Activated CD4-positive, alpha-beta memory T cell treated with anti-CD3 and anti-CD28 coated beads, Interleukin-2, amount 10 ng/mL, durations not matched to agents 7 days and 5 days (primary cell): ENCODE measurements around the gene ADK. TPM values are rescaled to one million over a fixed set of nuclear protein-coding genes. Genes with fewer than 3 reads are reported as not detected.

Experiments used
- CTCF ChIA-PET: fragments of 350-600 bp; sonication (Branson Sonifier 250); formaldehyde crosslinking; loops from one replicate; lab custom pipeline; 2021; ENCODE audit warnings: antibody characterized with exemption, inconsistent platforms; lab: Charles Lee
- POLR2A ChIA-PET: fragments of 350-600 bp; sonication (Branson Sonifier 250); formaldehyde crosslinking; loops from one replicate; lab custom pipeline; 2021; ENCODE audit warnings: antibody characterized with exemption; lab: Charles Lee
- DNase-seq: peaks from one replicate; pipeline ENCODE4 v3.0.0-alpha.2; 2020
- H3K27ac Mint-ChIP-seq: one replicate; pipeline ENCODE4 v1.8.0; 2021; ENCODE audit warnings: mild to moderate bottlenecking, mixed read lengths
- H3K27me3 Mint-ChIP-seq: one replicate; pipeline ENCODE4 v1.8.0; 2021; ENCODE audit warnings: mixed read lengths
- H3K36me3 Mint-ChIP-seq: one replicate; pipeline ENCODE4 v1.8.0; 2021; ENCODE audit warnings: low read depth, mixed read lengths
- H3K4me1 Mint-ChIP-seq: one replicate; pipeline ENCODE4 v1.8.0; 2021; ENCODE audit warnings: mixed read lengths
- H3K4me3 Mint-ChIP-seq: one replicate; pipeline ENCODE4 v1.8.0; 2021; ENCODE audit warnings: mild to moderate bottlenecking, mixed read lengths
- H3K9me3 Mint-ChIP-seq: one replicate; pipeline ENCODE4 v1.8.0; 2021; ENCODE audit warnings: mixed read lengths
- total RNA-seq, 2 experiments: library from RNA; stranded (reverse); gene quantifications; one replicate each; pipeline ENCODE4 v1.2.3, GENCODE V29; 2021

Gene ADK
- total RNA-seq, 2 experiments from 2014 or later: 29.3 to 31.8 TPM

DNA sequence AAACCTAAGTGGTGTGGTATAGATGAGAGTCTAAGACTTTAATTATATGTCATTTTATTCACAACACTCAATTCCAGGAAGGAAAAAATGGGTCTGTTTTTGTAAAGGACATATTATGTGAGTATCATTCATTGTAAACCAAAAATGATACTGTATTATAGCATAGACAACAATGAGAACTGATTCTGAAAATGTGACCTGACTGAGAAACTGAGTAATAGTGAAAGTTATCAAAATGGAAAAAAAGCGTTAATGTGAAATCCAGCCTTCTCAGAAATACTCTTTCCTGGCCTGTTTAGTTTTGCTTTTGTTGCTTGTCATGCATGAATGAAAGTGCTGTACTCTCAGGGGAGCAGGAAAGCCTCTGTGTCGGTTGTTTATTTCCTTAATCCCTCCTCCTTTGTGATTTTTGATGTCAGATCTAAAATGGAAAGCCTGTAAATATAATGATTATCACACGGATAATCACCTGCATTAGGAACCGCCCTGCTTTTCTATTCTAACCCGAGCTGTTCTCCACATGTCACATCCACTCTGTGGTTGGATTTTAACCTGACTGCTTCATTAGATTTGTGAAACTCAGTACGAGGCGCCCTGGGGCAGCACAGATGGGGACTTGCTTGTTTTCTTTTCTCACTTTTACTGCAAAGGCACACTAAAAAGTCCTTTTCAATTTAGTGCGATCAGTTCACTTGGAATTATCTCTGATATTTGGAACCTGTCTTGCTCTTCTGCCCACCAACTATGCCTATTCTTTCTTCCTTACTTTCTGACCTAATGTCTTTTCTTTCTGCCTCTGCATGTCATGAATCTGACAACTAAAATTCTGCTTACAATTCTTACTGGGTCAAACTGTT lies 434.4 kb downstream of the ADK start:
- Mint-ChIP-seq H3K4me3 (peak overlapping the region; percentile 70), H3K27me3 (no peaks in the 10 kb centered on the region), H3K9me3 (peaks cover 4% of the 10 kb centered on the region), H3K27ac (peak overlapping the region; percentile 96), H3K4me1 (peaks cover 58% of the 10 kb centered on the region), H3K36me3 (peaks cover 10% of the 10 kb centered on the region)
- CTCF ChIA-PET: interaction anchor here (1.3 kb wide), 1 partner anchor 650 kb away, joined by 5 read pairs; the partner anchor contains the start of gene COMTD1
- DNase-seq: peak; percentile 60
- POLR2A ChIA-PET: interaction anchor here (0.8 to 1.6 kb wide), 5 partner anchors 25 to 645 kb away, joined by 3 to 5 read pairs (median 4); partner anchors contain the start of gene VDAC2

DNA sequence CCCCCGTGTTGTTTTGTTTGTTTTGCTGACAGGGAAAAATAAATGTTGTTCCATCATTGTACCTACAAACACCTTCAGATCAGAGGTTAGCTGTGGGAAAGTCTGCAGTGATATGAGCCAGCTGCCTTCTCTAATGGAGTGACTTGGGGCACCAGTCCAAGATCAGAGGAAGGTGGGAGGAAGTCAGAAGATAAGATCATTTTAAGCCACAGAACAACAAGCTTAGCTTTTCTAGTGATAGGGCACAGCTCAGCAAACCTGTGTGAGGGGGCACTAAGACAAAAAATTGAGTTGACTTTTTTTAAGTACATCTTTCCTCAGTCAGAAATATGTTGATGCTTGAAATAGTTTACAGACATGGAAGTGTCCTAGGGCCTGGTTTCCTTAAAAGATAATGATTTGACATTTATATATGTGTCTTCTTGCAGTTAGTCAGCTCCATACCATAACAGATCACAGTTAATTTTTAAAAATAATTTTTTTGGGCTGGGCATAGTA lies 435.1 kb downstream of the ADK start:
- H3K27ac Mint-ChIP-seq: peak overlapping the region; percentile 96
- DNase-seq: peak; percentile 44
- H3K9me3 Mint-ChIP-seq: no peaks in the 10 kb centered on the region
- H3K36me3 Mint-ChIP-seq: peaks cover 5% of the 10 kb centered on the region
- H3K4me1 Mint-ChIP-seq: peaks cover 58% of the 10 kb centered on the region
- CTCF ChIA-PET: interaction anchor here (0.7 to 1.3 kb wide), 2 partner anchors 9 to 649 kb away, joined by 3 to 5 read pairs; partner anchors contain the start of gene COMTD1
- POLR2A ChIA-PET: interaction anchor here (0.8 to 1.6 kb wide), 8 partner anchors 26 to 645 kb away, joined by 3 to 5 read pairs (median 4); partner anchors contain the start of genes KAT6B and VDAC2
- no peaks in the 10 kb centered on the region for H3K27me3 Mint-ChIP-seq
- H3K4me3 Mint-ChIP-seq: peak overlapping the region; percentile 70

DNA sequence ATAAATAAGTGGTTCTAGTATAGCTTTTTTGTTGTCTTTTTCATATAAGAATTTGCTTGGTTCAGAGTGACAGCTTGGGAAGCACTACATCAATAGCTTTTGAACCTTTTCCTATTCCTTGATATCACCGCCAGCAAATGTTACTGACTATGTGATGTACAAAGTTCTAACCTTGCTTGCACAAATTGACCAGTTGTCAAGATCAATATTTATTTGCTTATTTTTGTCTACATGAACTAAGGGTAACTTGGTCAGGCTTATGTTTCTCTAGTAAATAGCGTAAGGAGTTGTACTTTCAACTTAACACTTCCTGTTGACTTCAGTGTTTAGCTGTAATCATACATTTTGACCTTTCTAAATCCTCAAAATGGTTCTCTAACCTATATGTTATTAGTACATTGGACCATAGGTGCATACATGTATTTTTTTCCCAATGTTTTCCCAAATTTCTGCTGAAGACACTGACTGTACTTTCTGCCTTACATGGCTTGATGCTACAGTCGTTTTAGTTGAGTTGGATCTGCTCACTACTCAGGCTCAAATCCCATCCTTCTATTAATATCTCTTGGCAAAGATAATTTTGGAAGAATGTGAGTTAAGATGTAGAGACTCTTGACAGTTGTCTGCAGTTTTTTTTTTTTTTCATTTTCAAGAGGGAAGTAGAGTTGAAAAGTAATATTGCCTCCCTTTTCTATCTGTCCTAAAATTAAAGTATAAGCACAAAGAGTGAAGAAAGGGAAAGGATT lies 436.3 kb downstream of the ADK start:
- H3K27ac Mint-ChIP-seq: peak overlapping the region; percentile 52

DNA sequence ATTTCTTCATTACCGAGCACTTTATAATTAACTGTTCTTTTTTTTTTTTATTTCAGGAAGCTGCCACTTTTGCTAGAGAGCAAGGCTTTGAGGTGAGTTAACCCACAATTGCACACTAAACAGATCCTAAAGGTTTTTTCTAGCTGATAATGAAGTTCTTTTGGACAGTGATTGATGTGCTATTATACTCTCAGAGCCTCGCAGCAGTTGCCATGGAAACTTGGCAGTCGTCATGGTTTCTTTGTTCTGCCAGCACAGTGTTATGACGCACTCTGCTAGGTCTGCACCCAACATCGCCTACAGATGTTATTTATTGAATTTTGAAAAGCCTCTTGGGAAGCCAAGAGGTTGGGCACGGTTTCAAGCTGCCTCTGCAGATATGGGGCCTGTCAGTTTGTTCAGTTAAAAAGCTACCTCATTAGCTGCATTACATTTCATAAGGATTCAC lies 438.2 kb downstream of the ADK start:
- Mint-ChIP-seq H3K4me3 (no peak overlapping the region), H3K27ac (peak overlapping the region; percentile 36), H3K9me3 (no peaks in the 10 kb centered on the region), H3K36me3 (peaks cover 2% of the 10 kb centered on the region), H3K4me1 (peaks cover 52% of the 10 kb centered on the region), H3K27me3 (no peaks in the 10 kb centered on the region)
- POLR2A ChIA-PET: interaction anchor here (0.6 to 0.7 kb wide), 2 partner anchors 238 to 522 kb away, joined by 3 read pairs; partner anchors contain the start of gene SAMD8
- DNase-seq: peak; percentile 81
- CTCF ChIA-PET: no interaction called here

More for the DNA sequence above, 436.3 kb downstream of the ADK start:
- Mint-ChIP-seq H3K9me3 (no peaks in the 10 kb centered on the region), H3K27me3 (no peaks in the 10 kb centered on the region), H3K36me3 (peaks cover 2% of the 10 kb centered on the region), H3K4me3 (no peak overlapping the region), H3K4me1 (peaks cover 58% of the 10 kb centered on the region)
- CTCF ChIA-PET: no interaction called here
- POLR2A ChIA-PET: interaction anchor here (0.9 to 1.6 kb wide), 6 partner anchors 97 to 623 kb away, joined by 3 to 5 read pairs (median 4); partner anchors contain the start of genes KAT6B and VDAC2
- DNase-seq: no peak

DNA sequence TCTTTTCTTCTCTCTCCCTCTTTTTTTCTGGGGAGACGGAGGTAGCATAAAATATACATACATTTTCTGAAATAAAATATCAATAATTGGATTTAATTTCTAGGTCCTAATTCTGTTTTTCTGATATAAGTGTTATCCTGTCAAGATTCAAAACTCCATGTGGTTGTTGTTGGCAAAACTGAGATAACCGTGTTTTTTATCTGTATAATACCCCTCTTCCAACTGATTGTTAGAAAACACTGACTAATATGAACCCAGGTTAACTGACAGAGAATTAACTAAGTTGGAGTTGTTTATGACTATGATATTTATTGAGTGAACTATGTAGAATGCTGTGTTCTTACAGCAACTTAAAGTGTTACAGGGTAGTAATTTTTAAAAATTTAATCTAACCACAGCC lies 438.8 kb downstream of the ADK start:
- Mint-ChIP-seq H3K4me3 (no peak overlapping the region), H3K4me1 (peaks cover 49% of the 10 kb centered on the region), H3K36me3 (peaks cover 2% of the 10 kb centered on the region), H3K27ac (no peak overlapping the region), H3K27me3 (no peaks in the 10 kb centered on the region), H3K9me3 (no peaks in the 10 kb centered on the region)
- POLR2A ChIA-PET: interaction anchor here (0.6 to 0.7 kb wide), 2 partner anchors 237 to 522 kb away, joined by 3 read pairs; partner anchors contain the start of gene SAMD8
- DNase-seq: no peak
- CTCF ChIA-PET: no interaction called here

DNA sequence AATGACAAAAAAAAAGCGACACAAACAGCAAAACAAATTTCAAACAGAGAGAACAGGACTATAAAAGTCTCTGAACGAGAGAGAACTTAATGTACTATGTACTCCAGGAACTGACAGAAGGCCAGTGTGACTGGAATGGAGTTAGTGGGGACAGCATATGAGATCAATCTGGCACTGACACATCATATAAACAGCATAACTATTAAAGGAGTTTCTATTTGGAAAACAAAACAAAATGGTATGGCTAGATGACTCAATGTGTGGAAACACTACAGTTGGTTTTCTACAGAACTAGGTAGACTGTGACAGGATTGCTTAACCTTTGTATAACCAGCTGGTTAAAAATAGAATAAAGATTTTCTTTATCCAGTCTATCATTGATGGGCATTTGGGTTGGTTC lies 442.4 kb downstream of the ADK start:
- Mint-ChIP-seq H3K4me3 (no peak overlapping the region), H3K36me3 (peaks cover 2% of the 10 kb centered on the region), H3K4me1 (peaks cover 27% of the 10 kb centered on the region), H3K27ac (no peak overlapping the region), H3K9me3 (no peaks in the 10 kb centered on the region), H3K27me3 (no peaks in the 10 kb centered on the region)
- POLR2A ChIA-PET: no interaction called here
- CTCF ChIA-PET: interaction anchor here (0.6 kb wide), 1 partner anchor 456 kb away, joined by 3 read pairs; no protein-coding TSS in a partner anchor
- no peak for DNase-seq

DNA sequence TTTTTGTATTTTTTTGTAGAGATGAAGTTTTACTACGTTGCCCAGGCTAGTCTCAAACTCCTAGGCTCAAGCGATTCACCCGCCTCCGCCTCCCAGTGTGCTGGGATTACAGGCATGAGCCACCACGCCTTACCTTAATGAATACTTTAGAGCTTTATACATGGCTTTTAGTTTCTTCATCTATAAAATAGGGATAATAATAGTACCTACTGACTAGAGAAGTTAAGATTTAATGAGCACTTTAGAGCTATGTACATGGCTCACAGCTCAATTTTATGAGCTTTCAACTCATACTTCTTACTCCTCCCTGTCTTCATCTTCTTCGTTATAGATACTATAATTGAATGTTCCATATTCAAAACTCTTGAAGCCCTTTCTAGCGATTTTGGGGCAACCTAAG lies 445.7 kb downstream of the ADK start:
- no peak for DNase-seq
- Mint-ChIP-seq H3K9me3 (no peaks in the 10 kb centered on the region), H3K36me3 (no peaks in the 10 kb centered on the region), H3K27ac (no peak overlapping the region), H3K4me3 (no peak overlapping the region), H3K4me1 (peaks cover 14% of the 10 kb centered on the region), H3K27me3 (no peaks in the 10 kb centered on the region)
- CTCF ChIA-PET: no interaction called here
- POLR2A ChIA-PET: no interaction called here

DNA sequence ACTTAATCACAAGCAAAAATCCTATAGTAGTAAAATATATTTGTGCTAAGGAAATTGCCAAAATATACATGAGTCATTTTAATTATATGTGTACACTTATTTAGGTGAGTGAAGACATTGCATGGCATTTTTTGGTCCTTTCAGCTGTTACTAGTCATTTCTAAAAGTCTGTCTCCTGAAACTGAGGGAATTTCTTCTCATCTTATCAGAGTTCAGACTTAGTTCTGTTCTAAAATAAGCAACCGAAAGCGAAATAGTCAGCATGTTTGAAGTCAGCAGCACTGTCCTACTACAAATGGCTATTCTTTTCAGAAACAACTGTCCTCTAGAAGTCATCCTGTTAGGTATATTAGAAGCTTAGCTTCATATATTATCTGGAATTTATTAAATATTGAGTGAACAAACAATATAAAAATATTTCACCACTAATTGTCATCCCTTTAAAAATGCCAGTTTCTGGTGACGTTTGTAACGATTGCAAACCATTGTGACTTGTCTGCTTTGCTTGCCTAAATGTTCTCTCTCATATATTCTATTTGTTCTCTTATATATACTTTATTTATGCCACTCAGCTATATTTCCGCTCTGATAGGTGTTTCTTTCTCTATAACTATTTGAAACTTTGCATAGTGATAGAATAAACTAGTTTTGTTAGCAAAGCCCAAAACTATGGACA lies 448.0 kb downstream of the ADK start:
- Mint-ChIP-seq H3K27me3 (no peaks in the 10 kb centered on the region), H3K4me1 (peaks cover 10% of the 10 kb centered on the region), H3K27ac (no peak overlapping the region), H3K4me3 (no peak overlapping the region), H3K36me3 (peaks cover 8% of the 10 kb centered on the region), H3K9me3 (no peaks in the 10 kb centered on the region)
- POLR2A ChIA-PET: no interaction called here
- CTCF ChIA-PET: interaction anchor here (1.1 to 1.5 kb wide), 4 partner anchors 139 to 355 kb away, joined by 3 read pairs; no protein-coding TSS in a partner anchor
- DNase-seq: no peak

DNA sequence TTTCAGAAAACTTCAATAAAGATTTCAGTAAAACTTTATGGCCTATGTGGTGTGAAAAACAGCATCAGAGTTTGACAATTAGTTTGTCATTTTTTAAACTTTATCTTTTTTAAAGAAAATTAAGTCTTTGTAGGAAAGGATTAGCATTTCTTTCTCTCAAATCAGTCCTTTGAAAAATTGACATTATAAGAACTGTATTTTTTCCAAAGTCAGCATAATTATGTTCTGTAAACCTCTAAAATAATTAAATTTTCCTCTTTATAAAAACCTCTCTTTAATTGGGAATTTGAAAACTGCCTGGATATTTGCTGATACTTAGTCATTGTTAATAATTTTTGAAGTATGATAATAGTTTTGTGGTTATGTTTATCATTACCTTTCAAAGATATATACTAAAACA lies 448.7 kb downstream of the ADK start:
- CTCF ChIA-PET: interaction anchor here (1.1 to 1.5 kb wide), 3 partner anchors 140 to 356 kb away, joined by 3 read pairs; no protein-coding TSS in a partner anchor

DNA sequence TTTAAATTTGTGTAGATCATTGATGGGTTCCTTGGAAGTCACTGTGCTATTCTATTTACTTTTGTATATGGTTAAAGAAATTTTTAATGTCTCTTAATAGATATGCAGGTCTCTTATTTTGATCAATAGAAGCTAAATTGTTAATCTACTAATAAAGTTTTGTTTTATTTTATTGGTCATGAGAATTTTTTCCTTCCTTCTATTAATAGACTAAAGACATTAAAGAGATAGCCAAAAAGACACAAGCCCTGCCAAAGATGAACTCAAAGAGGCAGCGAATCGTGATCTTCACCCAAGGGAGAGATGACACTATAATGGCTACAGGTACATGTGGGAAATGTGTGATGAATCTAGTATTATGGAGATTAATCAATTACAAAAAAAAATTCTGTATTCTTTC lies 449.1 kb downstream of the ADK start:
- Mint-ChIP-seq H3K4me1 (peaks cover 10% of the 10 kb centered on the region), H3K27ac (no peak overlapping the region), H3K36me3 (peaks cover 20% of the 10 kb centered on the region), H3K27me3 (no peaks in the 10 kb centered on the region), H3K9me3 (no peaks in the 10 kb centered on the region), H3K4me3 (no peak overlapping the region)
- ChIA-PET CTCF (no interaction called here), POLR2A (no interaction called here)
- DNase-seq: no peak

More for the DNA sequence above, 448.7 kb downstream of the ADK start:
- no peak overlapping the region for H3K4me3 Mint-ChIP-seq
- H3K27me3 Mint-ChIP-seq: no peaks in the 10 kb centered on the region
- POLR2A ChIA-PET: no interaction called here
- H3K9me3 Mint-ChIP-seq: no peaks in the 10 kb centered on the region
- peaks cover 15% of the 10 kb centered on the region for H3K36me3 Mint-ChIP-seq
- H3K27ac Mint-ChIP-seq: no peak overlapping the region
- H3K4me1 Mint-ChIP-seq: peaks cover 10% of the 10 kb centered on the region
- no peak for DNase-seq

DNA sequence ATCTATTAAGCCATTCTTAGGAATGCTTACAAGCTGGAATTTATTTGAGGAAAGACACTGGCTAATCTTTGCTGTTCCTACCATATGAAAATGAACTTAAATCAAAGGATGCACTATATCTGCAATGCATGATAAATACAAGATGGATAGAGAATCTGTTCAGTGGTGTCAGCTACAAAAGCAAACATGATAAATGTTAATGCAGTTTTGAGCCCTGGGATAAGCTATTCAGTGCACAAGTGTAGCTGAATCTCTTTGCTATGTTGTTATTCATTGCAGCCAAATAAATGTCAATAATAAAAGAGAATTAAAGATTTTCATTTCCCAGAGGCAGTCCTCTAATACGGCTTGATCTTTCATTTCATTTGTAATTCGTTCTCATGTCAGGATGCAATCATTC lies 451.6 kb downstream of the ADK start:
- no peaks in the 10 kb centered on the region for H3K9me3 Mint-ChIP-seq
- POLR2A ChIA-PET: no interaction called here
- H3K4me1 Mint-ChIP-seq: peaks cover 7% of the 10 kb centered on the region
- no peak overlapping the region for H3K4me3 Mint-ChIP-seq
- CTCF ChIA-PET: no interaction called here
- DNase-seq: no peak
- no peaks in the 10 kb centered on the region for H3K27me3 Mint-ChIP-seq
- H3K27ac Mint-ChIP-seq: no peak overlapping the region
- peaks cover 30% of the 10 kb centered on the region for H3K36me3 Mint-ChIP-seq

DNA sequence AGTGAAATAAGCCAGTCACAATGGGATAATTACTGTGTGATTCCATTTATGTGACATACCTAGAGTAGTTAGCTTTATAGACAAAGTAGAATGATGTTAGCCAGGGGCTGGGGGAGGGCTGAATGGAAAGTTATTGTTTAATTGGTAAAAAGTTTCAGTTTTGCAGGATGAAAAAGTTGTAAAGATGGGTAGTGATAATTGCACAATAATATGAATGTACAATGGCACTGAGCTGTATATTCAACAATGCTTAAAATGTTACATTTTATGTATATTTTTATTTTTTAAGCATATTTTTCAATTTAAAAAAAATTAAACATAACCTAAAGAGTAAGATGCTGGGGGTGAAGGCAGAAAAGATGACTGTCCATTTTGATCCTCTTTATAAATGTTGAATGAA lies 459.3 kb downstream of the ADK start:
- Mint-ChIP-seq H3K27ac (no peak overlapping the region), H3K4me1 (no peaks in the 10 kb centered on the region), H3K36me3 (peaks cover 16% of the 10 kb centered on the region), H3K4me3 (no peak overlapping the region), H3K9me3 (no peaks in the 10 kb centered on the region), H3K27me3 (no peaks in the 10 kb centered on the region)
- ChIA-PET POLR2A (no interaction called here), CTCF (no interaction called here)
- DNase-seq: no peak
